Coronary artery (tissue), 2 donors: ENCODE data around the gene SNED1.

Experiments used
- DNase-seq: peaks from one replicate; pipeline ENCODE4 v3.0.0-alpha.2; 2017; ENCODE audit warnings: low spot score
- H3K27ac ChIP-seq, 2 donors: fragments of 200-600 bp; sonication (generic); one replicate each; pipeline ENCODE4 v1.5.1; 2016 to 2019
- H3K4me3 ChIP-seq: fragments of 200-600 bp; sonication (generic); 2 replicates; pipeline ENCODE4 v1.5.1; 2016; ENCODE audit warnings: mild to moderate bottlenecking, moderate library complexity
- CTCF ChIP-seq: fragments of 200-600 bp; sonication (generic); IDR thresholded peaks from one replicate; pipeline ENCODE4 v1.5.1; 2019; ENCODE audit warnings: antibody characterized with exemption

Gene SNED1

GRCh38 chr2:240961910-240962299 lies 36.5 kb upstream of the SNED1 start:
- TF ChIP-seq CTCF, result no peak
- Histone ChIP-seq H3K4me3 (peak overlapping the region; percentile 28), H3K27ac (peak overlapping the region in 1 of 2 donors; percentile 75)
- peak; percentile 45 for DNase-seq

GRCh38 chr2:240962300-240963064 lies 35.9 kb upstream of the SNED1 start:
- Histone ChIP-seq H3K4me3 (peak overlapping the region; percentile 28), H3K27ac (peak overlapping the region in 1 of 2 donors; percentile 75)
- DNase-seq, result peak; percentile 72
- no peak for TF ChIP-seq CTCF

- peak overlapping the region in 1 of 2 donors; percentile 75 for H3K27ac ChIP-seq
These were observed 35.2 kb upstream of the SNED1 start for GRCh38 chr2:240963065-240963867.

GRCh38 chr2:240963868-240964703 lies 34.3 kb upstream of the SNED1 start:
- DNase-seq, result peak; percentile 64
- no peak for TF ChIP-seq CTCF
- Histone ChIP-seq H3K4me3 (no peak overlapping the region), H3K27ac (no peak overlapping the region)

More at GRCh38 chr2:240963065-240963867, 35.2 kb upstream of the SNED1 start:
- TF ChIP-seq CTCF, result no peak
- H3K4me3 ChIP-seq, result no peak overlapping the region
- DNase-seq, result peak; percentile 64

GRCh38 chr2:240964704-240965295 lies 33.6 kb upstream of the SNED1 start:
- DNase-seq, result peak; percentile 54
- no peak overlapping the region for H3K4me3 ChIP-seq
- H3K27ac ChIP-seq, result no peak overlapping the region
- no peak for TF ChIP-seq CTCF

- no peak for DNase-seq
- Histone ChIP-seq H3K4me3 (no peak overlapping the region), H3K27ac (peak overlapping the region in 1 of 2 donors; percentile 16)
- TF ChIP-seq CTCF, result no peak
These were observed 33.0 kb upstream of the SNED1 start for GRCh38 chr2:240965296-240965904.
